ENCODE results near the gene SPINDOC.

The SPINDOC gene

GRCh38 chr11:63870351-63871140 is 57.3 kb downstream of the SPINDOC start:
- TF ChIP-seq CTCF (IDR thresholded peaks at IDR 0.05; ENCODE audit: extremely low read depth, missing control alignments), result no peak
- DNase-seq (ENCODE audit: low spot score), result no peak

GRCh38 chr11:63871962-63872799 is 58.9 kb downstream of the SPINDOC start:
- TF ChIP-seq CTCF (IDR thresholded peaks at IDR 0.05; ENCODE audit: extremely low read depth, missing control alignments), result peak; percentile 65
- peak; percentile 82 for DNase-seq (ENCODE audit: low spot score)

- DNase-seq (ENCODE audit: low spot score), result no peak
- no peak for TF ChIP-seq CTCF (IDR thresholded peaks at IDR 0.05; ENCODE audit: extremely low read depth, missing control alignments)
Measured at GRCh38 chr11:63872800-63873197, 59.5 kb downstream of the SPINDOC start.

- TF ChIP-seq CTCF (IDR thresholded peaks at IDR 0.05; ENCODE audit: extremely low read depth, missing control alignments), result no peak
- no peak for DNase-seq (ENCODE audit: low spot score)
Measured at GRCh38 chr11:63873311-63873710, 60.1 kb downstream of the SPINDOC start.

GRCh38 chr11:63874511-63874910 is 61.3 kb downstream of the SPINDOC start:
- no peak for TF ChIP-seq CTCF (IDR thresholded peaks at IDR 0.05; ENCODE audit: extremely low read depth, missing control alignments)
- no peak for DNase-seq (ENCODE audit: low spot score)

- no peak for TF ChIP-seq CTCF (IDR thresholded peaks at IDR 0.05; ENCODE audit: extremely low read depth, missing control alignments)
- DNase-seq (ENCODE audit: low spot score), result no peak
Measured at GRCh38 chr11:63875506-63876065, 62.3 kb downstream of the SPINDOC start.

GRCh38 chr11:63876616-63877015 is 63.4 kb downstream of the SPINDOC start:
- no peak for DNase-seq (ENCODE audit: low spot score)
- TF ChIP-seq CTCF (IDR thresholded peaks at IDR 0.05; ENCODE audit: extremely low read depth, missing control alignments), result no peak
